Activated naive CD4-positive, alpha-beta T cell treated with anti-CD3 and anti-CD28 coated beads, Interleukin-2, amount 10 ng/mL, durations not matched to agents 7 days and 5 days (primary cell): ENCODE data around the gene RAPGEF6.

Experiments
- CTCF ChIA-PET: fragments of 350-600 bp; sonication (Branson Sonifier 250); formaldehyde crosslinking; loops from one replicate; lab custom pipeline; 2021; ENCODE audit warnings: antibody characterized with exemption; lab: Charles Lee
- DNase-seq: peaks from one replicate; pipeline ENCODE4 v3.0.0-alpha.2; 2020
- H3K27ac Mint-ChIP-seq: one replicate; pipeline ENCODE4 v1.8.0; 2021; ENCODE audit warnings: mild to moderate bottlenecking, moderate library complexity, mixed read lengths
- H3K27me3 Mint-ChIP-seq: one replicate; pipeline ENCODE4 v1.8.0; 2021; ENCODE audit warnings: mild to moderate bottlenecking, mixed read lengths
- H3K36me3 Mint-ChIP-seq: one replicate; pipeline ENCODE4 v1.8.0; 2021; ENCODE audit warnings: mixed read lengths
- H3K4me1 Mint-ChIP-seq: one replicate; pipeline ENCODE4 v1.8.0; 2021; ENCODE audit warnings: mixed read lengths
- H3K4me3 Mint-ChIP-seq: one replicate; pipeline ENCODE4 v1.8.0; 2021; ENCODE audit warnings: mild to moderate bottlenecking, moderate library complexity, mixed read lengths
- H3K9me3 Mint-ChIP-seq: one replicate; pipeline ENCODE4 v1.8.0; 2021; ENCODE audit warnings: mixed read lengths

Gene RAPGEF6

GRCh38 chr5:131536211-131536826 lies 98.7 kb downstream of the RAPGEF6 start:
- Mint-ChIP-seq H3K27me3 (no peaks in the 10 kb centered on the region), H3K36me3 (peaks cover 39% of the 10 kb centered on the region), H3K4me1 (peaks cover 77% of the 10 kb centered on the region), H3K9me3 (no peaks in the 10 kb centered on the region), H3K27ac (peak overlapping the region; percentile 33), H3K4me3 (peak overlapping the region; percentile 4)
- CTCF ChIA-PET, result no interaction called here
- DNase-seq, result no peak

- H3K4me3 Mint-ChIP-seq, result no peak overlapping the region
- DNase-seq, result no peak
- CTCF ChIA-PET, result no interaction called here
- no peak overlapping the region for H3K27ac Mint-ChIP-seq
- no peaks in the 10 kb centered on the region for H3K9me3 Mint-ChIP-seq
- H3K27me3 Mint-ChIP-seq, result no peaks in the 10 kb centered on the region
- peaks cover 79% of the 10 kb centered on the region for H3K4me1 Mint-ChIP-seq
- peaks cover 34% of the 10 kb centered on the region for H3K36me3 Mint-ChIP-seq
Observed at GRCh38 chr5:131534974-131535373, 100.1 kb downstream of the RAPGEF6 start.

GRCh38 chr5:131533836-131534235 lies 101.2 kb downstream of the RAPGEF6 start:
- Mint-ChIP-seq H3K4me1 (peaks cover 76% of the 10 kb centered on the region), H3K9me3 (no peaks in the 10 kb centered on the region), H3K4me3 (no peak overlapping the region), H3K27me3 (no peaks in the 10 kb centered on the region), H3K27ac (peak overlapping the region; percentile 46), H3K36me3 (peaks cover 35% of the 10 kb centered on the region)
- no peak for DNase-seq
- CTCF ChIA-PET, result interaction anchor here (1.0 to 2.4 kb wide), 4 partner anchors 11 to 31 kb away, joined by 3 to 12 read pairs (median 4); no protein-coding TSS in a partner anchor

- Mint-ChIP-seq H3K4me1 (peaks cover 69% of the 10 kb centered on the region), H3K27ac (peak overlapping the region; percentile 95)
Observed at GRCh38 chr5:131532031-131532640, 102.9 kb downstream of the RAPGEF6 start.

GRCh38 chr5:131530706-131531331 lies 104.2 kb downstream of the RAPGEF6 start:
- CTCF ChIA-PET, result interaction anchor here (1.0 to 1.1 kb wide), 2 partner anchors 16 to 17 kb away, joined by 3 to 4 read pairs; no protein-coding TSS in a partner anchor
- DNase-seq, result no peak

More at GRCh38 chr5:131532031-131532640, 102.9 kb downstream of the RAPGEF6 start:
- CTCF ChIA-PET, result interaction anchor here (0.6 to 2.4 kb wide), 10 partner anchors 10 to 475 kb away, joined by 3 to 12 read pairs (median 4); no protein-coding TSS in a partner anchor
- DNase-seq, result peak; percentile 33
- Mint-ChIP-seq H3K4me3 (peak overlapping the region; percentile 76), H3K27me3 (no peaks in the 10 kb centered on the region), H3K9me3 (no peaks in the 10 kb centered on the region), H3K36me3 (peaks cover 35% of the 10 kb centered on the region)

GRCh38 chr5:131528682-131529081 lies 106.3 kb downstream of the RAPGEF6 start:
- CTCF ChIA-PET, result interaction anchor here (1.0 kb wide), 1 partner anchor 68 kb away, joined by 3 read pairs; no protein-coding TSS in a partner anchor
- Mint-ChIP-seq H3K27me3 (no peaks in the 10 kb centered on the region), H3K4me3 (no peak overlapping the region)

More at GRCh38 chr5:131530706-131531331, 104.2 kb downstream of the RAPGEF6 start:
- Mint-ChIP-seq H3K4me3 (peak overlapping the region; percentile 35), H3K9me3 (no peaks in the 10 kb centered on the region), H3K4me1 (peaks cover 70% of the 10 kb centered on the region), H3K36me3 (peaks cover 34% of the 10 kb centered on the region), H3K27me3 (no peaks in the 10 kb centered on the region), H3K27ac (peak overlapping the region; percentile 88)

GRCh38 chr5:131525805-131526204 lies 109.2 kb downstream of the RAPGEF6 start:
- Mint-ChIP-seq H3K9me3 (no peaks in the 10 kb centered on the region), H3K4me3 (no peak overlapping the region), H3K27me3 (no peaks in the 10 kb centered on the region), H3K27ac (no peak overlapping the region), H3K4me1 (peaks cover 49% of the 10 kb centered on the region), H3K36me3 (peaks cover 42% of the 10 kb centered on the region)
- CTCF ChIA-PET, result no interaction called here
- DNase-seq, result no peak

More at GRCh38 chr5:131528682-131529081, 106.3 kb downstream of the RAPGEF6 start:
- peak overlapping the region; percentile 86 for H3K27ac Mint-ChIP-seq
- DNase-seq, result no peak
- no peaks in the 10 kb centered on the region for H3K9me3 Mint-ChIP-seq
- peaks cover 63% of the 10 kb centered on the region for H3K4me1 Mint-ChIP-seq
- H3K36me3 Mint-ChIP-seq, result peaks cover 32% of the 10 kb centered on the region

- no peak overlapping the region for H3K27ac Mint-ChIP-seq
- H3K4me3 Mint-ChIP-seq, result no peak overlapping the region
- H3K36me3 Mint-ChIP-seq, result peaks cover 47% of the 10 kb centered on the region
- no peaks in the 10 kb centered on the region for H3K27me3 Mint-ChIP-seq
- CTCF ChIA-PET, result interaction anchor here (0.6 to 1.2 kb wide), 3 partner anchors 9 to 150 kb away, joined by 3 read pairs; no protein-coding TSS in a partner anchor
- no peak for DNase-seq
- H3K9me3 Mint-ChIP-seq, result no peaks in the 10 kb centered on the region
- peaks cover 40% of the 10 kb centered on the region for H3K4me1 Mint-ChIP-seq
Observed at GRCh38 chr5:131524431-131524830, 110.6 kb downstream of the RAPGEF6 start.

- CTCF ChIA-PET, result interaction anchor here (0.6 to 1.2 kb wide), 3 partner anchors 8 to 151 kb away, joined by 3 read pairs; no protein-coding TSS in a partner anchor
- H3K4me3 Mint-ChIP-seq, result no peak overlapping the region
- no peak overlapping the region for H3K27ac Mint-ChIP-seq
- DNase-seq, result no peak
- H3K9me3 Mint-ChIP-seq, result no peaks in the 10 kb centered on the region
- H3K27me3 Mint-ChIP-seq, result no peaks in the 10 kb centered on the region
- peaks cover 46% of the 10 kb centered on the region for H3K36me3 Mint-ChIP-seq
- peaks cover 32% of the 10 kb centered on the region for H3K4me1 Mint-ChIP-seq
Observed at GRCh38 chr5:131523500-131524185, 111.4 kb downstream of the RAPGEF6 start.

- H3K4me3 Mint-ChIP-seq, result no peak overlapping the region
- H3K27me3 Mint-ChIP-seq, result no peaks in the 10 kb centered on the region
- peaks cover 33% of the 10 kb centered on the region for H3K4me1 Mint-ChIP-seq
- no peak overlapping the region for H3K27ac Mint-ChIP-seq
- no peak for DNase-seq
- H3K36me3 Mint-ChIP-seq, result peaks cover 47% of the 10 kb centered on the region
- CTCF ChIA-PET, result interaction anchor here (1.3 to 1.4 kb wide), 2 partner anchors 11 to 68 kb away, joined by 3 to 5 read pairs; no protein-coding TSS in a partner anchor
- no peaks in the 10 kb centered on the region for H3K9me3 Mint-ChIP-seq
Observed at GRCh38 chr5:131521252-131521651, 113.8 kb downstream of the RAPGEF6 start.

GRCh38 chr5:131515348-131515747 lies 119.7 kb downstream of the RAPGEF6 start:
- no peaks in the 10 kb centered on the region for H3K9me3 Mint-ChIP-seq
- H3K4me1 Mint-ChIP-seq, result peaks cover 52% of the 10 kb centered on the region
- no peak for DNase-seq
- peak overlapping the region; percentile 82 for H3K27ac Mint-ChIP-seq
- CTCF ChIA-PET, result interaction anchor here (0.8 to 1.4 kb wide), 6 partner anchors 9 to 118 kb away, joined by 3 to 6 read pairs (median 3); no protein-coding TSS in a partner anchor
- no peaks in the 10 kb centered on the region for H3K27me3 Mint-ChIP-seq
- peaks cover 48% of the 10 kb centered on the region for H3K36me3 Mint-ChIP-seq
- peak overlapping the region; percentile 66 for H3K4me3 Mint-ChIP-seq

- DNase-seq, result peak; percentile 34
- H3K36me3 Mint-ChIP-seq, result peaks cover 49% of the 10 kb centered on the region
- H3K9me3 Mint-ChIP-seq, result no peaks in the 10 kb centered on the region
- peaks cover 52% of the 10 kb centered on the region for H3K4me1 Mint-ChIP-seq
- H3K27me3 Mint-ChIP-seq, result no peaks in the 10 kb centered on the region
- peak overlapping the region; percentile 82 for H3K27ac Mint-ChIP-seq
- CTCF ChIA-PET, result interaction anchor here (0.8 to 1.4 kb wide), 6 partner anchors 10 to 119 kb away, joined by 3 to 6 read pairs (median 3); no protein-coding TSS in a partner anchor
- H3K4me3 Mint-ChIP-seq, result peak overlapping the region; percentile 66
Observed at GRCh38 chr5:131514316-131515283, 120.4 kb downstream of the RAPGEF6 start.
